Tibial nerve (tissue), 3 donors: ENCODE data around the gene FECH.

Experiments
- CTCF ChIP-seq, 5 experiments: fragments of 200-600 bp in 3 of 5; fragments of 450-650 bp in 2 of 5; sonication (generic) in 3 of 5; IDR thresholded peaks; one replicate each; pipeline ENCODE4 v1.5.1; 2016 to 2019; ENCODE audit warnings: antibody characterized with exemption in 5 of 5, mild to moderate bottlenecking in 3 of 5, moderate library complexity in 2 of 5
- POLR2A ChIP-seq, 2 donors: fragments of 450-650 bp; IDR thresholded peaks; one replicate each; pipeline ENCODE4 v1.6.1; 2017; ENCODE audit warnings: antibody characterized with exemption in 2 of 2, mild to moderate bottlenecking in 2 of 2, moderate library complexity in 2 of 2

- no peak for TF ChIP-seq CTCF (IDR thresholded peaks at IDR 0.05)
- no peak for TF ChIP-seq POLR2A (IDR thresholded peaks at IDR 0.05)
Observed at GRCh38 chr18:57529151-57529550, 57.4 kb downstream of the FECH start.
